ENCODE measurements around the gene ANGPTL4.

The ANGPTL4 gene

DNA sequence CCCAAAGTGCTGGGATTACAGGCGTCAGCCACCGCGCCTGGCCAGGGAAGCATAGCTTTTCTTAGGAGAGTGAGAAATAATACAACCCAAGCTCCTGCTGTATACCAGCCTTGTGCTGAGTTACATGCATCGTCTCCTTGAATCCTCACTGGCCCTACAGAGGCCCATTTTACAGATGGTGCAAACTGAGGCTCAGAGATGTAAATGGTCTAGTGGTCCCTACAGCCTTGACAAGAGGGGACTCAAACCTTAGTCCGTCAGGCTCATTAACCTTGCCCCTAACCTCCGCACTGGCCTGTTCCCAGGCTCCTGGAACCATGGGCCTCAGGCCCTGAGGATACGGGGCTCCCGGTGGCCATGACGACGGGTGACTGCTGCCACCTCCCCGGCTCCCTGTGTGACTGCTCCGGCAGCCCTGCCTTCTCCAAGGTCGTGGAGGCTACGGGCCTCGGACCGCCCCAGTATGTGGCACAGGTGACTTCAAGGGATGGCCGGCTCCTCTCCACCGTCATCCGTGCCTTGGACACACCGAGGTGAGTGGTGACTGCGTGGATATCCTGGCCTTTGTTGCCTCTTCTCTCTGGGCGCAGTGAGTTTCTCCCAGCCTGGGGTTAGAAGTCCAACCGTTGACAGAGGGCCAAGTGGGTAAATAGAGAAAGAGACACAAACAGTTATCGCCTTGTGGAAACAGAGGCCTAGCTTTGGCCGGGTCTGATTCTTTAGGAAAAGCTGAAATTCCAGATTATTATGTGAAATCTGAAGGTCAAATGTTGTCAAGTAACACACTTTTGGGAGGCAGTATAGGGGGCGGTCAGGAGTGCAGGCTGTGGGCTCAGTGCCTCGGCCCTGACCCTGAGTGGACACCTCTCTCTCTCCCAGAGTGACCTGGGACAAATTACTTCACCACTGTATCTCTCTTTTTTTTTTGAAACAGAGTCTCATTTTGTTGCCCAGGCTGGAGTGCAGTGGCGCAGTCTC, 57.8 kb downstream of the ANGPTL4 start:
- DNase-seq = no peak

DNA sequence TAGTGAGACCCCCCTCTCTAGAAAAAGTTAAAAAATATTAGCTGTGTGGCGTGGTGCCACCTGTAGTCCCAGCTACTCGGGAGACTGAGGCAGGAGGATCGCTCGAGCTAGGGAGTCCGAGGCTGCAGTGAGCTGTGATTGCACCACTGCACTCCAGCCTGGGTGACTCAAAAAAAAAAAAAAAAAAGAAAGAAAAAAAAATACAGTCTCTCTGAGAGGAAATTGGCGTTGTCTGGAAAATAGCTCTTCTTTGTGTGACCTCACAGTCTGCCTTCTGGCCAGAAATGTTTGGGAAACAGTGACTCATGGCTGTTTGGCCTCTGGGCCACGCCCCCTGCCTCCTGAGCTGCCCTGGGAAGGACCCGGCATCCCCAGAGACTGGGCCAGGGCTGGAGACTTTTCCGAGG, 59.9 kb downstream of the ANGPTL4 start:
- no peak for DNase-seq
